GM19240 (cell line): Measurements from ENCODE around the gene CADPS2.

Source experiments
- DNase-seq: peaks from one replicate; pipeline ENCODE4 v3.0.0; 2011; ENCODE audit warnings: low spot score; ENCODE audit not compliant: insufficient read length

The CADPS2 gene

DNA sequence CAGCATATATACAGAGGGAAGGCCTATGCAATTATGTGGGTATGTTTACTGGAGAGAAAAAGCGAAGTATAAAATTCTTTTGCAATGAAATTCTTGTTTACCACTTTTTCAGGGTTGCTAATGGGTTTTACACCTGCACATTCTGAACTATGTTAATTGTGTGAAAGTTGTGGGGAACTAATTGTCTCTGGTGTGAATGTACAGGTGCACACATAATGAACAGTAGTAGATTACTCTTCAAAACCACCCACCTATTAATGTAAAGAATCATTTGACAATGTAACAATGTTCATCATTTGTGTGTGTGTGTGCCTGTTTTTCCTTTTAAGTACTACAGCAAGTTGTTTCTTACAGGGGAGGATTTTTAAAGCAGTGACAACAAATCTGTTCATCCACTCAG is 501.7 kb downstream of the CADPS2 start:
- DNase-seq = no peak

DNA sequence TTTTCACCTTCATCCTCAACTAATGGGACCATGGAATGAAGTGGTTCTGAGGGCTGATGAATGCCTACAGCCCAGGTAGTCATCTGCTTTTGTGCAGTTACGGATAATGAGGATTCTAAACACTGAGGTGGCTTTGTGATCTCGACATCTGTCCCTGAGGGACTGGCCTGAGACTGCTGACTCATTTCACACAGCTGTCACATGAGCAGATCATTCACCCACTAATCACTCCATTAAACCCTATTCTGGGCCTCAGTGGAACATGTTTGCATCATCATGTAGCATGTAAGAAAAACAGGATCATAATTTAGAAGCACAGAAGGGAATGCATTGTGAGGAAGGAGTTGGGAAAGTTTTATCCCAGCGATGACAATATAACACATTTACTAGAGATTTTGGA is 502.3 kb downstream of the CADPS2 start:
- DNase-seq = no peak

DNA sequence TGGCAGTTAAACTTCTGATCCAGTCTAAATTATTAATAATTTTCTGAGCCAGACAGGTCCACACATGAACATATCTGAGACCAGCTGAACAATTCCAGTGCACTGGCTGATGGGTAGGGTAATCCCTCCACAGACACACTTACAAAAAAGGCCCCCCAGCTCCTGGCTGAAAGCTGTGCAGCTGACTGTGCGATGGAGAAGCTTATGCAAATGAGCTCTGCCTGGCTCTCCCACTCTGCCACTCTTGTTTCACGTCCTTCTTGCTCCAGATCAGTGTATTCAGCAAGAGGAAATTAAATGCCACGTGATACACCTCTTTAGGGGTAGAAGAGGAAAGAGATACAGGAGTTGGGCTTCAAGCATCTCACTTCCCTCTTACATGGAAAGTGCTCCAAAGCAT is 505.3 kb downstream of the CADPS2 start:
- DNase-seq = no peak

DNA sequence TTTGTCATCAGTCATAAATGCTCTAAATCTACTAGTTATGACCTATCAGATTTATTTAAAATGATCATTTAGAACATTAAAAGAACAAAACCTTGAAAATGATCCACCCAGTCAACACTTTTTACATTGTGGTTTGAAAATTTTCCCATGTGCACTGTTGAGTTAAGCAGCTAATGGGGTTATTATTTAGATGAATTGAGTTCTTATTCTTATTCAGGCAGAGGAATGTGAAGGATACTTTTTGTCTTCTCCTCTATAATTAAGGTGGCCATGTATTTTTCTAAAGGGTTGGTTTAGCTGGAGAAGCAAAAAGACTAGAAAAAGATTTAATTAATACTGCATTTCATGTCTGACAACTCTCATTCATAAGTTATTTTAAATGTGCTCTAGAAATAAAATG is 506.8 kb downstream of the CADPS2 start:
- no peak for DNase-seq

DNA sequence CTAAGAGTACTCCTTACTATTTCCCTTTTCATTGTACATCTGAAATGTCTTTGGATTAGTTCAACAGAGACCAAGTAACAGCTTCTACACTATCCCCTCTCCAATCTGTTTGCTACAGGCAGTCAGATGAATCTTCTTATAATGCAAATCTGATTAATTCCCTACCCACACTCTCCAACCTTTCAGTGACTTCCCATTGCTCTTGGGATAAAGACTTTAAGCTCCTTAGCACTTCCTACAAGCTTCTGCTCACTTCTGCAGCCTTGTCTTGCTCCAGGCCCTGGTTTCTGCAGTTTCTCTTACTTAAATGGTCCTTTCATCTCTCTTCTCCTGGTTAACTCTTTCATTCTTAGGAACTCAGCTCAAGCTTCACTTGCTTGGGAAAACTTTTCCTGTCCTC is 516.5 kb downstream of the CADPS2 start:
- DNase-seq = no peak

DNA sequence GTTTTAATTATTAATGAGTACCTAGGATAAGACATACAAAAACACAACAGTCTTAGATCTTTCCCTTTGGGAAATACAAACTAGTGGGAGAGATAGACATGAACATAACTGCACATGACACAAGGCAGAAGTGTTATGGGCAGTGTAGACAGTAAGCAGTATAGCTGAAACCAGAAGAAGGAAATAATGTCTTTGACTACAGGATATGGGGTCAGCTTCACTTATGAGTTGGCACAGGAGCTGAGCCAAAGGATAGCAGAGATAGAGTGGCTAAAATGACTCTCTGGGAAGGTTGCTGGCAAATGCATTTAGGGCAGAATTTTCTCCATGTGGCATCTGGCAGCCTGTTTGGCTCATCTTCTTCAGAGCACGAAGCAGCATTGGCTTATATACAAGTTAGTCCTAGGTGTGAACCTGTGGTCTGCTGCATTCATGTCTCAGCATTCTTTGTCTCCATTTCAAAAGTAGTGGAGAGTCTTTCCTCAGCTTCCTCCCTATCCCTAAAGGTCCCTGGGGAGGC is 521.4 kb downstream of the CADPS2 start:
- no peak for DNase-seq

DNA sequence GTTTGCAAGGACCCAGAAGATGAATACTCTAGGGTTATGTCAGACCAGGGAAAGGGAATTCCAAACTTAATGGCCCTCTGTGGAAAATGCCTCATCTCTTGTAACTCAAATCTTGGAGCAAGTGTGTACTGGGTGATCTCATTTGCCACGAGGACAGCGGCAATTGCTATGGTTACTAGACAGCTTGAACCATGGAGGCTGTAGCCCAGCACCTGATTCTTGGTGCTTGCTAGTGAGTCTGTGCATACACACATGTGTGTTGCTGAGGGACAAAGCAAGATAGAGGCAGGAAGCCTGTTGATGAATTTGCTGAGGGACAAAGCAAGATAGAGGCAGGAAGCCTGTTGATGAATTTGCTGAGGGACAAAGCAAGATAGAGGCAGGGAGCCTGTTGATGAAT is 523.1 kb downstream of the CADPS2 start:
- no peak for DNase-seq

DNA sequence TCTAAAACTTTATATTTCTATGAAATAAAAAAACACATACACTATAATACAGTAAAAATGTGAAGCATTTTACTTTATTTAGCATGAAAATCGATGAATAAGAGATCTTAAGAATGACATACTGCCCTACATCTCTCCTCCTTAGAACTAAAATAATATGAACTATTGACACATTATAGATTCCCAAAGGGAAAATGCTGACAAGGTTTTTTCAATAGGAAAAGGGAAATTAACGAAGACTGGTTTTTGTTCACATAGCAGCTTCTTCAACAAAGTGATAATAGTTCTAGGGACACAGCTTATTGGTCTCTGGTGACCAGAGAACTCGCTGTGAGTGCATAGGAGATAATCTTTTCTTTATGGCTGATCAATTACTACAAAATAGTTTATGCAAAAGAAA is 523.8 kb downstream of the CADPS2 start:
- DNase-seq = no peak

- no peak for DNase-seq
Measured at GRCh38 chr7:122354656-122355055, 531.6 kb downstream of the CADPS2 start.

DNA sequence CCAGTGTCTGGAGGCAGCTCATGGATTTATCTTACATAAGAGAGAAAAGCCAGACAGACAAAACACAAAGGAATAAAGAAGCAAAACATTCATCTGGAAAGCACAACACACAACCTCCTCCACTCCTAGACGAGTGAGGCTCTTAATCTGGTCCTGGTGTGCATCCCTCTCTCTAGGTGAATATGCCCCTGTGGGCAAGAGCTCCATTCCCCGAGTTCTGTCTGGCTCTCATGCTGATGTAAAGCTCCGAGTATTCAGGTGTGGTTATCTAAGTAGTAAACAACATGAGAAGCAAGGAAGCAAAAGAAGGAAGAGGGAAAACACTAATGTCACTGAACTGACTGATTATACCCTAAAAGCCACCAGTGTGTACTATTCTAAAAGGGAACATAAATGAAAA is 533.8 kb downstream of the CADPS2 start:
- no peak for DNase-seq

GRCh38 chr7:122350701-122351100 is 535.6 kb downstream of the CADPS2 start:
- DNase-seq = no peak

DNA sequence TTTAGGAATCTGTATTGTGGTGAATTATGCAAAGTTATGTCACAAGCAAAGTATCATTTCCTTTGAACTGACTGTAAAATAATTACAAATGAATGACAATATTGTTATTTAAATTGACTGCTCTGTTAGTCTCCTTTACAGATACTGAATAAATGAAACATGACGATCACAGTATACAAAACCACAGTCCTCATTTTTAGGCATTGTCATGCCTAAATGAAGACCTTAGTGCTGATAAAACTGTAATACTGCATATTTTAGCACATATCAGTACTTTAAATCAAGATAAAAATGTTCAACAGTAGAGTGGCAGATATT is 542.0 kb downstream of the CADPS2 start:
- no peak for DNase-seq

- DNase-seq = no peak
Measured at GRCh38 chr7:122343601-122344302, 542.5 kb downstream of the CADPS2 start.

DNA sequence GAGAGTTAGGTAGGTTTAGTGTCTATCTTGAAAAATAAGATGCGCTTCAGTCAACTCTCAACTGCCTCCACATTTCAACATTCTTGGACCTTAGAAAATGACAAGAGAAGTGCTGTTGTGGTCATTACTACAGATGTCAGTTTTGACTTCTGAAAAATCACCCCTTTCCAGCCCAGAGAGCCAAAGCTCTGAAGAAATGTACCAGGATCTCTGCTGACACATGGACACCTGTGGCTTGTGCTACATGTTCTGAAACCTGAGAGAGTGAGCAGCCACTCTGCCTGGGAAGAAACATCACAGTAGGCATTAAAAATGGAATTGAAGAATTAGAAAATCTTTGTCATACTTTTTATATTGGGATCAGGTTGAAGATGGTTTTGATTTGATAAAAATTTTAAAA is 545.8 kb downstream of the CADPS2 start:
- no peak for DNase-seq

GRCh38 chr7:122339145-122339904 is 546.9 kb downstream of the CADPS2 start:
- DNase-seq = no peak

- DNase-seq = no peak
Measured at GRCh38 chr7:122337011-122337410, 549.2 kb downstream of the CADPS2 start.

DNA sequence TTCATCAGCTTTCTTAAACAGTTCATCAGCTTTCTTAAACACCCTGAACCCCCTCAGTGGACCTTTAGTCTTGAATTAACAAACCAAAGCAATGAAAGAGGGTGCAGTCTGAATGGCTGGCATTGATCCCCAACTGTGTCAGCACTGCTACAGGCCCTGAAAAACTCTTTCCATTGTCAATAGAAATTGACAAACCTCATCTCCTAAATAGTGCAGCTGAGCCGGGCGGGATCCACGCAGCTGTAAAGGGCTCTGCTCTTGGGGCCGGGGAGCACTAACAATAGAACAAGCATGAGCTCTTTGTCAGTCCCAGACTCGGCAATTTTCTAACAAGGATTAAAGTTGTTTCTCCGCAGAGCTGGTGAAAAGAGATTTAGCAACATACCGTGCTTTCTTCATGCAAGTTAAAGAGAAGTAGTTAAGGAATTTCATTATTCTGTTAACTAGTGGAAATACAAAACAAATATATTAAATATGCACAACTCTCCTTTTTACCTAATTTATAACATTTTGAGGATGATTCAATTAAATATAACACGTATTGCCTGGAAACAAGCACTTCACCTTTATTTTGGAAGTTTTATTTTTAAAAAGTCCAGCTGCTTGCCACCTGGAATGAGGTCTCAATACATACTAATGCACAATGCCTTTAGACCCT is 557.0 kb downstream of the CADPS2 start:
- DNase-seq = no peak

- no peak for DNase-seq
Measured at GRCh38 chr7:122327969-122328368, 558.3 kb downstream of the CADPS2 start.

- no peak for DNase-seq
Measured at GRCh38 chr7:122316467-122317388, 569.5 kb downstream of the CADPS2 start.

DNA sequence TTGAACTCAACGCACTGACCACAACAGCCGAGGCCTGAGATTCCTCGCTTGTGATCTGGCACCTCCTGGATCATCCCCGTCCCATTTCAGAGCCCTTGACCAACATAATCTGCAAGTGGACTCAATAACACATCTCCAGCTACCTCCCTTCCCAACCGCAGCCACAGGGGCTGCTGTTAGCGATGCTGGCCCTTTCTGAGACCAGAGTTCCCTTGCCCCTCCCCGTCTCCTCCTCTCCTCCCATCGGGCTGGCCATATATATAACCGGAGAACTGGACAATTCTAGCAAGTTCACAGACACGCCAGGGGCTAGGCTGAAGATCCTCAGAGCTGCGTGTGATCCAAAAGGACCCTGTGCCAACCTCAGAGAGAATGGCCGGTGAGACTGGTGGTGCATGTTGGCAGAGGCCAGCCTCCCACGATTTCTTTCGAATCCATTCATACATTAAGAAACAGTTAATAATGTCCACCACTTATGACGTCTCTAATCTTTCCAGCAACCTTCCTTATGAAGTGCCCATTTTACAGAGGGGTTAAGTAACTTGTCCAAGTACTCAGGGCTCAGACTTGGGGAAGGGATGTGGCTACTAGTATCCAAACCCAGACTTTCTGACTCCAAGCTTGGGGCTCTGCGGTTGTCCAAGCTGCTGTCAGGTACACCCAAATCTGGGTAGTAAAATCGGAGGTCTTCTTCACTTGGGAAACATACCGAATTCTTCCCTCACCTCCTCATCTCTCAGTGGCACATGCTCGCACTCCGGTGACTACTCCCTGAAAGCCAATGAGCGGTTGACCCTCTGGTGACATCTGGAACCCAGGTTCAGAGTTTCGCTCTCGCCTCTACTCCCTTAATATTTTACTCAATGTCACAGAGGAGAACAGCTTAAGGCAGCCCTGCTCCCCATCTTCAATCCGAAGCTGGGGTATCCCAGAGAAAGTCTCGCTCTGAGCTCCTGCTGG is 570.5 kb downstream of the CADPS2 start:
- no peak for DNase-seq
